ENCODE data around the gene GJB2.

GJB2 gene

GRCh38 chr13:20192836-20193161, at the start of gene GJB2:
GJB2 (minus strand) TSS chr13:20192938; CDS start chr13:20189581, 3,357 bp downstream.
- ATAC-seq = no peak
- peak; percentile 22 for DNase-seq

GRCh38 chr13:20241593-20241992, 48.9 kb upstream of the GJB2 start:
- DNase-seq (no peak), ATAC-seq (no peak)

- ATAC-seq = no peak
These were observed 47.0 kb upstream of the GJB2 start for GRCh38 chr13:20239748-20240147.

DNA sequence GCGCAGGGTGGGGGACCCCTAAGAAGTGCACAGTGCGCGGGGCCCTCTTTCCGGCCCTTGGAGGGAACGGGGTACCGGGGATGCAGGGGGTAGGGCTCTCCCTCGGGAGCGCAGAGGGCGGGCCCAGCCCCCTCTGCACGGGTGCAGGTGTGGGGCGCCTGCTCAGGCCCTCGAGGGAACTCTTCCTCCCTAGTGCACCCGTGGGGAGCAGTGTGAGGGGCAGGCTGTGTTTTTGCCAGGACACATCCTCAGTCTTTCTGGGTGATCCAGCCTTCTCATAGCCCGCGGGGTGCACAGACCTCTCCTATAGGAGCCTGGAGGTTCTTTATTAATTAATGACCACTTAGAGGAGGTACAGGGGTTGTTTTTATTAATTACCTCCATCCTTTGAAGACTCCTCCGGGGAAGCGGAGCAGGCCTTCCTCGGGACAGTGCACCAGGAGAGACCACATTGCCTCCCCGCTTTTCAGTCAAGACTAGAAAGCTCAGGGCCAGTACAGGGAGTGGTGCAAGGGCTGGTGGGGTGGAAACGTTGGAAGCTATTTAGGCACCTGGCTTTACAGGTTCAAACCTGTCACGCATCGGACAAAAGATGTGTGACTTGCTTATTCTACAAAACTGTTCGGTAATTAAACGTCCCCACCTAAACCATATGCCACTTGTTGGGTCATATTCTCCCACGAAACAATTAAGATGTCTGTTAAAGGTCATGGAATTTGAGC, 40.0 kb upstream of the GJB2 start:
- DNase-seq (no peak), ATAC-seq (no peak)

More at GRCh38 chr13:20239748-20240147, 47.0 kb upstream of the GJB2 start:
- DNase-seq = no peak

DNA sequence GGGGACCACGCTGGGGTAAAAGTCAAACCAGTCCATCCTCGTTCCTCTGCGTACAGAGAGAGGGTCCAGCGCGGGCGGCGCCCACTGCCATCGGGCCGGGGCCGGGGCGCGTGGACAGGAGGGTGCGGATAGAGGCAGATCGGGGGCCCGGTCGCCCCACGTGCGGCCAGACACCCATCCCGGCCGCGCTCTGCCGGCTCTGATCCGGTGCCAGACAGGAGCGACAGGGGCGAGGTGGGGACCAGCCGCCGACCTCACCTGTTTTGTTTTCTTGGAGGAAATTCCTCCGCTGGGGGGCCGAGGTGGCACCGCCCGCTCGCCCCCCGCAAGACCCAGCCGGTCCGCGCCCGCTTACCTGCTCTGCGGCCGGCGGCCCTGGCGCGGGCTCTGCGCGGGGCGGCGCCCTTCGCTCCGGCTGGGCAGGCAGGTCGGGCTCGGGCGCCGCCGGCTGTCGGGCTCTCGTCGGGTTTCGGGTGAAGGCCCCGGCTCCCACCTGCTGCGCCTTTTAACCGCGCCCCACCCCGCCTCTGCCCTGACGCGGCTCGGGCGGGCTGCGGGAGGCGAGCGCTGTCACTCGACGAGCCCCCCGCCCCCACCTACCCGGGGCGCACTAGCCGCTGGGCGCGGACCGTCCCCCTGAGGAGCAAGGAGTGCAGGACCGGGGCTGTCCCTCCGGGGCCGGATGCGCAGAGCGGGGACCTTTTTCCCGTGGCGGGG, 39.3 kb upstream of the GJB2 start, which contains the start of gene GJB6:
Gene GJB6, minus strand, starts transcription at position 481 of the 717 bp plus-strand sequence. CDS start 8,839 bp downstream, outside the sequence.
- ATAC-seq (peak; percentile 63), DNase-seq (peak; percentile 49)

DNA sequence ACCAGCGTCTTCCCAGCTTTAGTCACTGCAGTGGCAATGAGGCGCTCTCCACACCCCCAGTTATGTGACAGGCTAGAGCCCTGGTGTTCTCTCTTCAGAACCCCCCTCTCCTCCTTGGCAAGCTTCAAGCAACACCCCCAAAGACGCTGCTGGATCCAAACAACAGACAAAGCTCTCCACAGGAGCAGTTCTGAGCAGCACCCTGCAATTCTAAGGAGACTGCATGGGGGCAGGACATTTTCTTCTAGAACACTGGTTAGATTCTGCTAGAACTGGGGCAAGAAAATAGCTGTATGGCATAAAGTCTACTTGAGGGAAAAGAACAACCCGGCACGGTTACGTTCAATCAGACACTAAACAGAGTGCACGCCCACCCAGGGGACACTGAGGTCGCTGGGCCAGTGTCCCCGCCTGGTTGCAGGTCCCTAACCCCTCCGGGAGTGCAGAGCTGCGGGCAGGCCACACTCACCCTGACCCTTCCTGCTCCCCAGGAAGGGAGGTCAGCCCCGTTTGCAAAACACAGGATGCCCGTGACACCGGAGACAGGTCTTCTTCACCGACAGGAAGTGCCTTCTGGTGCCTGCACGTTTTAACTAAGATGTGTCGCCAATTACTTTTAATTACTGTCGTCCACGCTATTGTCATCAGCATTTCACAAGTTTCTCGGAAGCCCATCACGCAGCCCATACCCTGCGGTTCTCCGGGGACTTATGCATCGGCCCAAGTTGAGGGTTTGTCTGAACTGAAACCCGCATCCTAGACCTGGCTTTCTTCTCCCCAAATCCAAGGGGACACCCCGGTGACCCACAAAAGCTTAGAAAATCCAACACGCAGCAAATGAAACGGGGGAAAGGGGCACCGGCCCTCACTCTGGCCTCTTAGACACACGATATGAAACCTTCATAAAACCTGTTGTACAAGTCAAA, 38.4 kb upstream of the GJB2 start:
- ATAC-seq (peak; percentile 16), DNase-seq (peak; percentile 9)

- ATAC-seq (no peak), DNase-seq (no peak)
These were observed 35.0 kb upstream of the GJB2 start for GRCh38 chr13:20227730-20228129.

GRCh38 chr13:20227288-20227687, 34.5 kb upstream of the GJB2 start:
- no peak for ATAC-seq

DNA sequence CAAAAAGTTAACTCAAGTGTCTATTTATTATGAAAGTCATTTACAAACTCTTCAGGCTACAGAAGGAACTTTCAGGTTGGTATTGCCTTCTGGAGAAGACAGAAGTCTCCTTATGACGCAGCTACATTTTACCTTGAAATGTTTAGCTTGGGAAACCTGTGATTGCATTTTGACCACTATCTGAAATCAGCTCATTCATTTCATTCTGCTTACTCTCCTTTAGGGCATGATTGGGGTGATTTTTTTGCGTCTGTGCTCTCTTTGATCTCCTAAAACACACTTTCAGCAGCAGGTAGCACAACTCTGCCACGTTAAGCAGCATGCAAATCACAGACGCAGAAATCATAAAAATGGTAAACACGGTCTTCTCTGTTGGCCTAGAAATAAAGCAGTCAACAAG, 29.8 kb upstream of the GJB2 start:
- ATAC-seq (no peak), DNase-seq (no peak)

More at GRCh38 chr13:20227288-20227687, 34.5 kb upstream of the GJB2 start:
- no peak for DNase-seq

DNA sequence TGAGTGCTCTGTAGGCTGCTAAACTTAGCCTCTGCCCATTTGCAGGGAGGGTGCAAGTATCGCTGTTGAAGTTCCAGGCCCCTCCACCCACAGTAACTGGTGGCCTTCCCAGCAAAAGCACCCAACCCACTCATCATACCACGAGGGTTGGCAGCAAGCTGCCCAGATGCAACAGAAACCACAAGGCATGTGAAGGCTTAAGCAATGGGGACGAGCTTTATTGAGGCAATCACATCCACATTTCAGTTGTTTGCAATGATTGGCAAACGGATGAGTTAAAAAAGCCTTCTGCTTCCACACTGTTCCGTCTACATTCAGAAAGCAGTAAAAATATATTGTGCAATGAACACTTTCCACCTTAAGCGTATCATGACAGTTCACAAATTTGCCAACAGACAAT, 29.0 kb upstream of the GJB2 start:
- ATAC-seq (no peak), DNase-seq (no peak)

DNA sequence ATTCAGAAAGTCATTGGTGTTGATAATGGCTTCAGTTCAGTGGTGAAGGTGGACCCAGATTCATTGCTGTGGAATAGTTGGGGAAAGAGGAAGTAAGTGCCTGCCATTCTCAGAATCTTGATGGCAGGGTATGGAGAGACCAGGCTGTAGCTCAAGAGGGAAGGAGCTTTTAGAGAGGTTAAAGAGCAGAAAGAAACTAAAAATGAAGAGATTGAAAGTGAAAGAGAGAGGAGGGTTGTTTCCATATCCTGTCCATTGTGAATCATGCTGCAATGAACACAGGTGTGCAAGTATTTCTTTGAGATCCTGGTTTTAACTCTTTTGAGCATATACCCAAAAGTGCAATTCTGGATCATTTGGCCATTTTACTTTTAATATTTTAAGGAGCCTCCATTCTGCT, 26.8 kb upstream of the GJB2 start:
- no peak for DNase-seq
- ATAC-seq = peak; percentile 49

DNA sequence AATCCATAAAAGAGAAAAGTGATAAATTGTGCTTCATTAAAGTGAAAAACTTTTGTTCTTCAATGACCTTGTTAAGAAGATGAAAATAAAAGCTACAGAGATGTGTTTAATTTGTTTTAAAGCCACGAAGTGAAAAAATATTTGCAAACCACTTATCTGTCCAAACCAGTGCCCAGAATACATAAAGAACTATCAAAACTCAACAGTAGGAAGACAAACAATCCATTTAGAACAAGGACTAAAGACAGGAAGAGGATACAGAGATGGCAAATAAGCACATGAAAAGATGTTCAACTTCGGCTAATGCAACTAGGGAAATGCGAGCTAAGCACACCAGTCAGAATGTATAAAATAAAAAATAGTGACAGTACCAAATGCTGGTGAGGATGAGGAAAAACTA, 24.4 kb upstream of the GJB2 start:
- ATAC-seq = no peak
- DNase-seq = no peak

DNA sequence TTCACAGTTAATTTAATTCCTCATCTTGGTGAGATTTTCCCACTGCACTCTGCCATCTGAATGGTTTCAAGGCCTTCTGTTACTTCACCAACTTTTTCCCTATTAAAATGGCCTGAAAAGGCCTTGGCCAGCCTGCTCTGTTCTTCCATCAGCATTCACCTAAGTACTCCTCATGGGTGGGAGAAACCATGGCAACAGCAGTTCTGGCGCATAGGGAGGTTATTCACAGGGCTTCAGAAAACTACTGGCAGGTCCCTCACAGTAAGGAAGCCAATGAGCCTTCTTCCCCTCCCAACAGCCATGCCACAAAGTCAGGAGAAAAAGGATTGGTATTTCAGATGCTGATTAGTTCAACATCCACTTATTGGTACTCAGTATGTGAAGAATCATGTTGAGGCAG, 17.2 kb upstream of the GJB2 start:
- DNase-seq (no peak), ATAC-seq (no peak)

GRCh38 chr13:20206698-20207235, 14.0 kb upstream of the GJB2 start:
- no peak for DNase-seq
- no peak for ATAC-seq

- DNase-seq (no peak), ATAC-seq (no peak)
These were observed 13.4 kb upstream of the GJB2 start for GRCh38 chr13:20206065-20206697.

- ATAC-seq = no peak
These were observed 6.0 kb upstream of the GJB2 start for GRCh38 chr13:20198781-20199180.

GRCh38 chr13:20197361-20197834, 4.7 kb upstream of the GJB2 start:
- DNase-seq (no peak), ATAC-seq (peak; percentile 42)

More at GRCh38 chr13:20198781-20199180, 6.0 kb upstream of the GJB2 start:
- DNase-seq = no peak

DNA sequence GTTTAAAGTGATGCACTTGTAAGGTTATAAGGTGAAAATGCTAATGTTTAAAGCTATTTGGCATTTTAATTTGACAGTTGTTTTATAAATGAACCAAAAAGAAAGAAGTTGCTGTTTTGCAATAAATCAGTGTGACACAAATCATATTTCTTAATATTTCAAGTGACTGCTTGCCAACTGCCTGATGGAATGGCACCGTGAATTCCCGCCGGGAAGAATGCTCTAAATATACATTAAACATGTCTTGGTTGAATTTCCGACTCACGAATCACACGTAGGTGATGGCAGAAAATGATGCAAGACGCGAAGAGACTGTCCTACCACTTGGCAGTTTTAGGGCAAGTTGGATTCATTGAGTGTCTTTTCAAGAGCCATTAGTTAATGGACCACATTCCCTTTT, 3.1 kb upstream of the GJB2 start:
- DNase-seq = no peak
- ATAC-seq = no peak

- DNase-seq = peak; percentile 32
These were observed 1.3 kb upstream of the GJB2 start for GRCh38 chr13:20193907-20194631.

DNA sequence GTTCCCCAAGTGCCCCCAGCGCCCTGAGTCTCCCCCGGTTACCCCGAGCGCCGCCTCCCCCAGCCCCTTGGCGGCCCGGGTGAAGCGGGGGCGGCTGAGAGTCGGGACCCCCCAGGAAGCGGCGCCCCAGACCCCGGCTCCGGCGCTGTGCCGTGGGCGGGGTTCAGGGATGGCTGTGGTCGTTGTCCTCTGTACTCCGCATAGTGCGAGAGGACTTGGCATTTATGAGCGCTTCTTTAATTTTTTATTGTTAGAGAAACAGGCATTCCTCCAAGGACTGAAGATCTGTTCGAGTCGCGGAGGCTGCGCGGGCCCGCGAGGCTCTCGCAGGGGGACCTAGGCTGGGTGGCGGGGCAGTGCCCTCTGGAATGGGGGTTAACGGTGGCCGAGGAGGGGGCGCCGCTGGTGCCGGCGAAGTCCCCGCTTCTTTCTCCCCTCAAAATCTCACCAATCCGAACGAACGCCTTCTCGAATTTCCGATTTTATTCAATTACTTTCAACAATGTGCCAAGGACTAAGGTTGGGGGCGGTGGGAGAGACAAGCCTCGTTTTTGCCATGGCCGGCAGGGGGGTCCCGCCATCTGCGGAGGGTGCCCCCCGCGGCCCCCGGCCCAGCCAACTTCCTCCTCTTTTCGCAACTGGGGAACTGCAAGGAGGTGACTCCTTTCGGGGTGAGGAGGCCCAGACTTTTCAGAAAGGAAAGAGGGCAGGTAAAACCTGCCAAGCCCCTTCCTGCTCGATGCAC, 596 bp upstream of the GJB2 start:
- peak; percentile 20 for ATAC-seq
- no peak for DNase-seq

More at GRCh38 chr13:20193907-20194631, 1.3 kb upstream of the GJB2 start:
- peak; percentile 43 for ATAC-seq
